CD14-positive monocyte (primary cell): ENCODE results near the gene PLA2G15. TPM values are rescaled to one million over a fixed set of nuclear protein-coding genes. Genes with fewer than 3 reads are reported as not detected.
A peak's percentile ranks its signal among the peaks of the same experiment; 100 is the strongest.

Experiments
- DNase-seq, 3 donors: peaks; one replicate each; pipeline ENCODE4 v3.0.0-alpha.2; 2011 to 2022
- H2AFZ ChIP-seq: 2 replicates; pipeline ENCODE4 v1.6.0; 2012; ENCODE audit warnings: mild to moderate bottlenecking, low read depth, low read length, inconsistent platforms; ENCODE audit not compliant: insufficient read depth, poor library complexity, severe bottlenecking
- H3K27ac ChIP-seq, 2 donors: 1 replicate in 1 of 2; 2 replicates in 1 of 2; pipeline ENCODE4 v1.5.1; 2012 to 2013; ENCODE audit warnings: low read length in 2 of 2, control low read depth in 1 of 2, inconsistent platforms in 1 of 2, low read depth in 1 of 2, mild to moderate bottlenecking in 1 of 2
- H3K27me3 ChIP-seq, 2 donors: one replicate each; pipeline versions ENCODE4 v1.6.0 to v1.6.1; 2011 to 2013; ENCODE audit warnings: low read length in 2 of 2; ENCODE audit not compliant: control insufficient read depth in 2 of 2, insufficient read depth in 2 of 2
- H3K36me3 ChIP-seq, 2 donors: replicated peaks in 1 of 2; 1 replicate in 1 of 2; 2 replicates in 1 of 2; pipeline versions ENCODE4 v1.5.1 to v1.6.1; 2012 to 2013; ENCODE audit warnings: low read length in 2 of 2, control low read depth in 1 of 2, inconsistent platforms in 1 of 2, mild to moderate bottlenecking in 1 of 2; ENCODE audit not compliant: insufficient read depth in 2 of 2, control insufficient read depth in 1 of 2
- H3K4me1 ChIP-seq, 2 donors: 1 replicate in 1 of 2; 2 replicates in 1 of 2; pipeline versions ENCODE4 v1.5.1 to v1.6.1; 2012 to 2013; ENCODE audit warnings: low read length in 2 of 2, control low read depth in 1 of 2, inconsistent platforms in 1 of 2, mild to moderate bottlenecking in 1 of 2, moderate library complexity in 1 of 2; ENCODE audit not compliant: insufficient read depth in 2 of 2, control insufficient read depth in 1 of 2
- H3K4me2 ChIP-seq: replicated peaks from 2 replicates; pipeline ENCODE3; 2012; ENCODE audit warnings: low read length, moderate library complexity, mild to moderate bottlenecking; ENCODE audit not compliant: poor library complexity, severe bottlenecking; ENCODE audit errors: extremely low read depth
- H3K4me3 ChIP-seq, 3 experiments: fragments of 200-600 bp in 1 of 3; sonication (generic) in 1 of 3; replicated peaks in 1 of 3; 1 replicate in 2 of 3; 2 replicates in 1 of 3; pipeline ENCODE4 v1.5.1; 2011 to 2013; ENCODE audit warnings: low read length in 3 of 3, mild to moderate bottlenecking in 3 of 3, control low read depth in 2 of 3, low read depth in 2 of 3, inconsistent platforms in 1 of 3, moderate library complexity in 1 of 3
- H3K79me2 ChIP-seq: 2 replicates; pipeline ENCODE4 v1.6.0; 2012; ENCODE audit warnings: mild to moderate bottlenecking, control low read depth, inconsistent platforms, low read length, moderate library complexity; ENCODE audit not compliant: insufficient read depth
- H3K9ac ChIP-seq: 2 replicates; pipeline ENCODE4 v1.6.0; 2017; ENCODE audit warnings: low read length, mild to moderate bottlenecking; ENCODE audit not compliant: insufficient read depth, poor library complexity, severe bottlenecking
- H3K9me3 ChIP-seq, 2 donors: replicated peaks in 1 of 2; 1 replicate in 1 of 2; 2 replicates in 1 of 2; pipeline versions ENCODE4 v1.5.1 to v1.6.1; 2012 to 2013; ENCODE audit warnings: low read length in 2 of 2, control low read depth in 1 of 2; ENCODE audit not compliant: control insufficient read depth in 1 of 2, insufficient read depth in 1 of 2
- H4K20me1 ChIP-seq: 2 replicates; pipeline ENCODE4 v1.6.0; 2012; ENCODE audit warnings: mild to moderate bottlenecking, low read length, control low read depth, moderate library complexity; ENCODE audit not compliant: insufficient read depth
- H3K27ac Mint-ChIP-seq, 7 donors: one replicate each; pipeline ENCODE4 v1.8.0; 2020; ENCODE audit warnings: mild to moderate bottlenecking in 7 of 7, mixed read lengths in 7 of 7, moderate library complexity in 6 of 7, inconsistent platforms in 2 of 7
- H3K27me3 Mint-ChIP-seq, 3 donors: one replicate each; pipeline ENCODE4 v1.8.0; 2021 to 2022; ENCODE audit warnings: low read depth in 3 of 3, mild to moderate bottlenecking in 3 of 3, mixed read lengths in 3 of 3, moderate library complexity in 3 of 3, inconsistent platforms in 1 of 3
- H3K36me3 Mint-ChIP-seq, 2 donors: one replicate each; pipeline ENCODE4 v1.8.0; 2020; ENCODE audit warnings: mixed read lengths in 2 of 2, inconsistent platforms in 1 of 2, mild to moderate bottlenecking in 1 of 2
- H3K4me1 Mint-ChIP-seq: one replicate; pipeline ENCODE4 v1.8.0; 2020; ENCODE audit warnings: mild to moderate bottlenecking, mixed read lengths
- H3K4me3 Mint-ChIP-seq, 2 donors: one replicate each; pipeline ENCODE4 v1.8.0; 2020; ENCODE audit warnings: mild to moderate bottlenecking in 2 of 2, mixed read lengths in 2 of 2, moderate library complexity in 1 of 2
- H3K9me3 Mint-ChIP-seq, 7 donors: one replicate each; pipeline ENCODE4 v1.8.0; 2020 to 2022; ENCODE audit warnings: mixed read lengths in 7 of 7, mild to moderate bottlenecking in 6 of 7, moderate library complexity in 6 of 7, inconsistent platforms in 2 of 7
- WGBS: methylation state at CpG from one replicate; pipeline ENCODE4 v1.1.5; 2013; ENCODE audit warnings: missing lambda C conversion rate; ENCODE audit not compliant: insufficient coverage; 5-methylcytosine and 5-hydroxymethylcytosine counted together
- intact Hi-C, 2 donors: fragments of 100-400 bp; cut with micrococcal nuclease; formaldehyde crosslinking; loops; one replicate each; pipeline versions ENCODE4 v1.15.0 to v1.15.1; 2023
- polyA plus RNA-seq, 3 donors: library from polyadenylated mRNA; depleted of rRNA in 1 of 3; unstranded in 2 of 3; stranded (reverse) in 1 of 3; fragments of 300-500 nt in 2 of 3; fragments of >200 nt in 1 of 3; fragmentation: Illumina TruSeq in 2 of 3; gene quantifications; 1 replicate in 2 of 3; 2 replicates in 1 of 3; pipeline ENCODE4 v1.2.3, GENCODE V29; 2012 to 2021
- TF ChIP-seq, protein P1 (sequence below): fragments of 200-600 bp; IDR thresholded peaks from one replicate; pipeline ENCODE4 v1.8.0; 2022; ENCODE audit warnings: antibody characterized with exemption, mild to moderate bottlenecking

PLA2G15 gene
- polyA plus RNA-seq, 3 donors: 27.8 to 34.8 (median 29.5) TPM

DNA sequence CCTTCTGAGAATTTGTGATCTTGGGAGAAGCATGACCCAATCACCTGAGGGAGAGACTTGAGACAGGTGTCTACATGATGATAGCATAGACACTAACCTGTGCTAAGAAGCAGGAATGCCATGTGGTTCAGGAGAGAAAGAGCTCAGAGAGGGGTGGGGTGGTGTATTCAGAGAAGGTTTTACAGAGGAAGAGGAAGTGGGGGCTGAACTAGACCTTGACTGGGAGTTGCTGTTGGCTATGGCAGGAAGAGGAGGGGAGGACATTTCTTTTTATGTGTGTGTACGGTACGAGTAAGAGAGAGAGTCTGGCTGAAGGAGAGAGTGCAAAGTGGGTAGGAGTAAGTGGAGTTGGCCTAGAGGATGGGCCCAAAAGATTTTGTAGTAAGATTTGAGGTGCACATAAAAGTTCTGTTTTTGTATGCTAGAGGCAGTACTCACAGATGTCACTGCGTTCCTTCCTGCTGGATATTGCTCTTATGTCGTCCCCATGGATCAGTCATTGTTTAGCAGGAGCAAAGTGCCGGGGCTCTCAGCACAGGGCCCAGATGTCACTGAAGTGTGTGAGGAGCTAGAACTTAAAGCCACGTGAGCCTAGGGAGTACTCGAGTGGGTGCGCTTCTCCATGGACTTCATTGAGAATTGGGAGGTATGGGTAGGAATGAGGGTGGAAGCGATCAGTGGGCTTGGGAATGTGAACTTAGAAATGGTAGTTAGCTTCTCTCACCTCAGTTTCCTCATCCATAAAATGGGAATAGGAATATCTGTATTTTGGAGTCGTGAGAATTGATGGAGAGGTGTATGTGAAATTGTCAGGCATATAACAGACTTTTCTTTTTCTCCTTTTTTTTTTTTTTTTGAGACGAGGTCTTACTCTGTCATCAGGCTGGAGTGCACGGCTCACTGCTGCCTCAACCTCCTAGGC lies 41.2 kb downstream of the PLA2G15 start:
- Histone ChIP-seq H3K4me3 (peak overlapping the region in 1 of 3 experiments; percentile 64), H3K27ac (peak overlapping the region; percentile 67 to 79), H3K4me1 (peaks cover 75 to 79% of the 10 kb centered on the region in 2 donors), H2AFZ (peak overlapping the region; percentile 55), H4K20me1 (no peaks in the 10 kb centered on the region), H3K36me3 (peaks cover 12 to 45% of the 10 kb centered on the region in 2 donors), H3K9me3 (no peaks in the 10 kb centered on the region), H3K4me2 (peak overlapping the region; percentile 68), H3K79me2 (peaks cover 37% of the 10 kb centered on the region), H3K9ac (no peak overlapping the region), H3K27me3 (no peaks in the 10 kb centered on the region)
- WGBS: 16% methylated on average over 6 of the region's 12 CpGs
- H3K27ac Mint-ChIP-seq: peak overlapping the region; percentile 73 to 99 (median 86)
- H3K36me3 Mint-ChIP-seq: peaks cover 49% of the 10 kb centered on the region in 2 donors
- H3K4me3 Mint-ChIP-seq: peak overlapping the region; percentile 66 to 87
- peak; percentile 27 to 57 (median 38) for DNase-seq
- TF ChIP-seq, protein P1, sequence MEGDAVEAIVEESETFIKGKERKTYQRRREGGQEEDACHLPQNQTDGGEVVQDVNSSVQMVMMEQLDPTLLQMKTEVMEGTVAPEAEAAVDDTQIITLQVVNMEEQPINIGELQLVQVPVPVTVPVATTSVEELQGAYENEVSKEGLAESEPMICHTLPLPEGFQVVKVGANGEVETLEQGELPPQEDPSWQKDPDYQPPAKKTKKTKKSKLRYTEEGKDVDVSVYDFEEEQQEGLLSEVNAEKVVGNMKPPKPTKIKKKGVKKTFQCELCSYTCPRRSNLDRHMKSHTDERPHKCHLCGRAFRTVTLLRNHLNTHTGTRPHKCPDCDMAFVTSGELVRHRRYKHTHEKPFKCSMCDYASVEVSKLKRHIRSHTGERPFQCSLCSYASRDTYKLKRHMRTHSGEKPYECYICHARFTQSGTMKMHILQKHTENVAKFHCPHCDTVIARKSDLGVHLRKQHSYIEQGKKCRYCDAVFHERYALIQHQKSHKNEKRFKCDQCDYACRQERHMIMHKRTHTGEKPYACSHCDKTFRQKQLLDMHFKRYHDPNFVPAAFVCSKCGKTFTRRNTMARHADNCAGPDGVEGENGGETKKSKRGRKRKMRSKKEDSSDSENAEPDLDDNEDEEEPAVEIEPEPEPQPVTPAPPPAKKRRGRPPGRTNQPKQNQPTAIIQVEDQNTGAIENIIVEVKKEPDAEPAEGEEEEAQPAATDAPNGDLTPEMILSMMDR: no peak
- H3K4me1 Mint-ChIP-seq: peaks cover 79% of the 10 kb centered on the region
- no peaks in the 10 kb centered on the region for H3K27me3 Mint-ChIP-seq
- H3K9me3 Mint-ChIP-seq: peaks cover 0 to 2% (median 0%) of the 10 kb centered on the region in 7 donors
- intact Hi-C loops: no loop called here

DNA sequence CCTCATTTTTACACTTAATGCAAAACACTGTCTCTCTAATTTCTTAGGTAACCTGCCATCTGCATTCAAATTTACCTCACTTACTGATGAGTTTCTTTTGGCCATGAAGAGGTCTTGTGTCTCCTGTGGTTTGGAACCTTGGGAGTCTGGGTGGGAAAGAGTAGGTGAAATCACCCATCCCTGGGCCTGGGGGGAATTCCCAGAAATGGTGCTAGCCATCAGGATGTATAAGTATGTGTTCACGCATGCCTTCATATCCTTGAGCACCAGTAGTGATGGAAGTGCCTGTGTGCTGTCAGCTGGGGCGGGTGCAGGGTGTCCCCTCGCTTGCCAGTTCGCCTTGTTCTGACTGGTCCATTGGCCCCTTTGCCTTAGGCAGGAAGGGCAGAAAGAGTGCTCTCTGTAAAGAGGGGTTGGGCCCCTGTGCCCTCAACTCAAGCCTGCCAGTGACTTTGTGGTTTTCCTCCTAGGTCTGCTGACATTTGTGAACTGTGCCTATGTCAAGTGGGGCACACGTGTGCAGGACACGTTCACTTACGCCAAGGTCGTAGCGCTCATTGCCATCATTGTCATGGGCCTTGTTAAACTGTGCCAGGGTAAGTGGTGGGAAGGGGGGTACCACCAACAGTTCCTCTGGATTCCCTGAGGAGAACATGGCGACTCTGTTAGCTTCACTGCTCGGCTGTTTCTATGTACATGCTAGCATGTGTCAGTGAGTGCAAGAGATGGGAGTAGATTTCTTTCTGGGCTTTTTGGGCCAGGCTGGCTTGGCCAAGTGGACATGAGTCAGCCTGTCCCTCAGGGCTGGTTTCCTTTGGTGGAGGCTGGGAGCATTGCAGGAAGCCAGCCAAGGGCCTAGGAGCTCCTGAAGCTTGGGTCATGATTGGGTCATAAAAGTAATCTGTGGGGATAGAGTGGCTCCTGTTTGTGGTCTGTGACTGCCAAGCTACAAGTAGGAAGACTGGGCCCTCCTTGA lies 42.4 kb downstream of the PLA2G15 start:
- peak; percentile 15 to 34 (median 26) for DNase-seq
- H3K27me3 Mint-ChIP-seq: no peaks in the 10 kb centered on the region
- Histone ChIP-seq H4K20me1 (no peaks in the 10 kb centered on the region), H3K27ac (peak overlapping the region; percentile 6 to 48), H3K36me3 (peaks cover 21 to 48% of the 10 kb centered on the region in 2 donors), H3K9ac (no peak overlapping the region), H3K27me3 (no peaks in the 10 kb centered on the region), H3K4me3 (no peak overlapping the region), H3K4me1 (peaks cover 73 to 74% of the 10 kb centered on the region in 2 donors), H3K79me2 (peaks cover 30% of the 10 kb centered on the region), H3K4me2 (no peak overlapping the region), H2AFZ (no peak overlapping the region), H3K9me3 (no peaks in the 10 kb centered on the region)
- intact Hi-C loops: no loop called here
- H3K27ac Mint-ChIP-seq: peak overlapping the region; percentile 13 to 86 (median 78)
- H3K9me3 Mint-ChIP-seq: peaks cover 0 to 2% (median 0%) of the 10 kb centered on the region in 7 donors
- TF ChIP-seq, protein P1: no peak
- peaks cover 78% of the 10 kb centered on the region for H3K4me1 Mint-ChIP-seq
- WGBS: 47% methylated on average over 11 of the region's 11 CpGs
- H3K36me3 Mint-ChIP-seq: peaks cover 48 to 49% of the 10 kb centered on the region in 2 donors
- H3K4me3 Mint-ChIP-seq: peak overlapping the region in 1 of 2 donors; percentile 52
